Heart left ventricle (tissue), 13 donors: ENCODE results near the gene CCDC78.

ENCODE experiments used
- POLR2A ChIP-seq, 2 donors: fragments of 450-650 bp; IDR thresholded peaks; one replicate each; pipeline ENCODE4 v1.6.1; 2017; ENCODE audit warnings: antibody characterized with exemption in 2 of 2, mild to moderate bottlenecking in 2 of 2, moderate library complexity in 2 of 2
- TF ChIP-seq, protein P1 (sequence below), 12 donors: fragments of 200-600 bp; sonication (generic) in 4 of 12; IDR thresholded peaks; one replicate each; pipeline versions ENCODE4 v1.5.0 to v1.8.0; 2018 to 2022; ENCODE audit warnings: antibody characterized with exemption in 12 of 12, mild to moderate bottlenecking in 5 of 12
- donor health status: ischemic (EF 13 %, LVEDD 7.1; RV severe dilation, severe dysfunction).
- donor health status: DM: no; HTN: yes; CAD: no.
- donor health status: DM: no; HTN: no; CAD: no.
- donor health status: ischemic (EF 25% LVEDD 6.9; RV normal size, moderate dysfunction).
- donor health status: ischemic (EF 25% LVEDD 5.7; RV mildly dilated, moderate dysfunction).
- donor health status: ischemic (EF 35%, LVEDD 5.7; RV mildly dilated, moderate dysfunction).
- donor health status: nonischemic (EF 11% LVEDD 7.7; RV severe dilation, severe dysfunction).
- donor health status: DM: yes; HTN: yes; CAD: no.
- donor health status: PGD.
- donor health status: ischemic (EF 29% LVEDD 5.4; RV normal size, mild dysfunction).
- donor health status: nonischemic (EF 23%, LVEDD 6.1; RV moderate dilation, normal function).

DNA sequence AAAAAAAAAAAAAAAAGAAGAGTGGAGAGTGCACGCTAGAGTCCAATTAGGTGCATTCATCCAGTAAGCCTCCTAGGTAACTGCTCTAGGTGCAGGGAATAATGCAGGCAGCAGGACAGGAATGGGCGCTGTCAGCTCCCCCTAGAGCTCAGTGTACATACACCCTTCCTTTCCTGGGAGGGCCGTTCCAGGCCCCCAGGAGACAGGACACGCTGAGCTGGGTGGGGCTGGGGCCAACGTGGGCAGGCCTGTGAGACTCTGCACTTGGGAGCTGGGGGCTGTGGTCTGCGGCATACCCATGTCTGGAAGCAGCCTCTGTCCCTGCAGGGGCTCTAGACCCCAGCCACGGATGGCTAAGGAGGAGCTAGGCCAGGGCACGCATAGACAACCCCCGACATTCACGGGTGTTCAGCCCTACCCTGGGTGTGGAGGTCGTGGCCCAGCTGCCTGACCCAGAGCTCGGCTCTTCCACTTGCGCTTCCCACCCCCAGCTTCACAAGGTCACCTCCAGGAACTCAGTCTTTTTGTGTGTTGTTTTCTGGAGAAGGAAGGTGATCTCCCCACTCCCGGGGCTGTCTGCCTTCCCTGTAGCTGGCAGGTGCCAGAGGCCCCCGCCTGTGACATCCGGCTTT lies 6.3 kb downstream of the CCDC78 start:
- TF ChIP-seq, protein P1, sequence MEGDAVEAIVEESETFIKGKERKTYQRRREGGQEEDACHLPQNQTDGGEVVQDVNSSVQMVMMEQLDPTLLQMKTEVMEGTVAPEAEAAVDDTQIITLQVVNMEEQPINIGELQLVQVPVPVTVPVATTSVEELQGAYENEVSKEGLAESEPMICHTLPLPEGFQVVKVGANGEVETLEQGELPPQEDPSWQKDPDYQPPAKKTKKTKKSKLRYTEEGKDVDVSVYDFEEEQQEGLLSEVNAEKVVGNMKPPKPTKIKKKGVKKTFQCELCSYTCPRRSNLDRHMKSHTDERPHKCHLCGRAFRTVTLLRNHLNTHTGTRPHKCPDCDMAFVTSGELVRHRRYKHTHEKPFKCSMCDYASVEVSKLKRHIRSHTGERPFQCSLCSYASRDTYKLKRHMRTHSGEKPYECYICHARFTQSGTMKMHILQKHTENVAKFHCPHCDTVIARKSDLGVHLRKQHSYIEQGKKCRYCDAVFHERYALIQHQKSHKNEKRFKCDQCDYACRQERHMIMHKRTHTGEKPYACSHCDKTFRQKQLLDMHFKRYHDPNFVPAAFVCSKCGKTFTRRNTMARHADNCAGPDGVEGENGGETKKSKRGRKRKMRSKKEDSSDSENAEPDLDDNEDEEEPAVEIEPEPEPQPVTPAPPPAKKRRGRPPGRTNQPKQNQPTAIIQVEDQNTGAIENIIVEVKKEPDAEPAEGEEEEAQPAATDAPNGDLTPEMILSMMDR (IDR thresholded peaks at IDR 0.05) = peak in 3 of 12 donors; percentile 6 to 18 (median 12)
- TF ChIP-seq POLR2A (IDR thresholded peaks at IDR 0.05) = no peak
